ENCODE data around the gene TAOK2.

DNA sequence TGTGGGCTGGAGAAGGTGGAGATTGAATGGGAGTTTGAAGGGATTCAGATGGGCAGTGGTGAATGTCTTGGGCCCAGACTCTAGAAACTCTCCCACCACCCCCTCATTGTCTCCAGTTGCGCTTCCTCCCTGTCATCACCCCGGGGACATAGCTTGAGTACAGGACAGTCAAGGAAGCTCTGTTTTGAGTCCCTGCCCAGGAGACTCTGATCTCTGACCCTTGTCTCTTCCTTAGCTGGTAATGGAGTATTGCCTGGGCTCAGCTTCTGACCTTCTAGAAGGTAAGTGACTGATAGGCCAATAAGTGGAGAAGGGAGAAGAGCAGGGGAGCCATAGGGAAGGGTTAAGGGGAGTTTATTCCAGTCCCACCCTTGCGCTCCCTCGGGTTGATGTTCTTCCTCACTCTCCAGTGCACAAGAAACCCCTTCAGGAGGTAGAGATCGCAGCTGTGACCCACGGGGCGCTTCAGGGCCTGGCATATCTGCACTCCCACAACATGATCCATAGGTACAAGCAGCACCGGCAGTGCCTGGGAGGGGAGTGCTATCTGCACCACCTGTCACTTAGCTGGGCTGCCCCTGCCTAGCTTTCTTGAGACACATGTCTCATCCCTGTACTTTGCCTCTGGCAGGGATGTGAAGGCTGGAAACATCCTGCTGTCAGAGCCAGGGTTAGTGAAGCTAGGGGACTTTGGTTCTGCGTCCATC, 5.0 kb downstream of the TAOK2 start:
- no peak for TF ChIP-seq POLR2A (IDR thresholded peaks at IDR 0.05)
- TF ChIP-seq, protein P1, sequence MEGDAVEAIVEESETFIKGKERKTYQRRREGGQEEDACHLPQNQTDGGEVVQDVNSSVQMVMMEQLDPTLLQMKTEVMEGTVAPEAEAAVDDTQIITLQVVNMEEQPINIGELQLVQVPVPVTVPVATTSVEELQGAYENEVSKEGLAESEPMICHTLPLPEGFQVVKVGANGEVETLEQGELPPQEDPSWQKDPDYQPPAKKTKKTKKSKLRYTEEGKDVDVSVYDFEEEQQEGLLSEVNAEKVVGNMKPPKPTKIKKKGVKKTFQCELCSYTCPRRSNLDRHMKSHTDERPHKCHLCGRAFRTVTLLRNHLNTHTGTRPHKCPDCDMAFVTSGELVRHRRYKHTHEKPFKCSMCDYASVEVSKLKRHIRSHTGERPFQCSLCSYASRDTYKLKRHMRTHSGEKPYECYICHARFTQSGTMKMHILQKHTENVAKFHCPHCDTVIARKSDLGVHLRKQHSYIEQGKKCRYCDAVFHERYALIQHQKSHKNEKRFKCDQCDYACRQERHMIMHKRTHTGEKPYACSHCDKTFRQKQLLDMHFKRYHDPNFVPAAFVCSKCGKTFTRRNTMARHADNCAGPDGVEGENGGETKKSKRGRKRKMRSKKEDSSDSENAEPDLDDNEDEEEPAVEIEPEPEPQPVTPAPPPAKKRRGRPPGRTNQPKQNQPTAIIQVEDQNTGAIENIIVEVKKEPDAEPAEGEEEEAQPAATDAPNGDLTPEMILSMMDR (IDR thresholded peaks at IDR 0.05): no peak

Measured in right lobe of liver (tissue), 4 donors.